Coronary artery (tissue), 2 donors: ENCODE measurements around the gene FXYD3.
A peak's percentile ranks its signal among the peaks of the same experiment; 100 is the strongest.

Experiments
- DNase-seq: peaks from one replicate; pipeline ENCODE4 v3.0.0-alpha.2; 2017; ENCODE audit warnings: low spot score
- H3K27ac ChIP-seq, 2 donors: fragments of 200-600 bp; sonication (generic); one replicate each; pipeline ENCODE4 v1.5.1; 2016 to 2019
- H3K4me3 ChIP-seq: fragments of 200-600 bp; sonication (generic); 2 replicates; pipeline ENCODE4 v1.5.1; 2016; ENCODE audit warnings: mild to moderate bottlenecking, moderate library complexity
- CTCF ChIP-seq: fragments of 200-600 bp; sonication (generic); IDR thresholded peaks from one replicate; pipeline ENCODE4 v1.5.1; 2019; ENCODE audit warnings: antibody characterized with exemption

The FXYD3 gene

GRCh38 chr19:35136977-35137702, 21.5 kb downstream of the FXYD3 start:
- no peak for DNase-seq
- no peak for TF ChIP-seq CTCF
- Histone ChIP-seq H3K27ac (peak overlapping the region; percentile 23 to 99), H3K4me3 (no peak overlapping the region)

- DNase-seq, result no peak
- no peak for TF ChIP-seq CTCF
- Histone ChIP-seq H3K4me3 (peak within 1 kb of the TSS; percentile 69), H3K27ac (peak within 1 kb of the TSS; percentile 99)
These were observed 22.8 kb downstream of the FXYD3 start, which contains the start of gene FXYD1 for GRCh38 chr19:35138305-35138892. Gene FXYD1, plus strand, starts transcription at chr19:35138824. Its CDS starts 1,256 bp downstream, at chr19:35140080.

GRCh38 chr19:35140207-35140961, 24.8 kb downstream of the FXYD3 start:
- Histone ChIP-seq H3K4me3 (peak overlapping the region; percentile 69), H3K27ac (peak overlapping the region; percentile 99)
- no peak for DNase-seq
- no peak for TF ChIP-seq CTCF

- peak; percentile 97 for DNase-seq
- peak overlapping the region; percentile 99 for H3K27ac ChIP-seq
- TF ChIP-seq CTCF, result peak; percentile 27
- H3K4me3 ChIP-seq, result peak overlapping the region; percentile 69
These were observed 25.6 kb downstream of the FXYD3 start for GRCh38 chr19:35140962-35141836.

- Histone ChIP-seq H3K4me3 (peak overlapping the region; percentile 49), H3K27ac (peak overlapping the region in 1 of 2 donors; percentile 13)
- no peak for DNase-seq
- TF ChIP-seq CTCF, result no peak
These were observed 26.4 kb downstream of the FXYD3 start for GRCh38 chr19:35141837-35142605.
